Ecto neural progenitor cell (in vitro differentiated cells): ENCODE measurements around the gene BOD1.

Experiments
- DNase-seq: peaks from one replicate; pipeline ENCODE4 v3.0.0-alpha.2; 2018; ENCODE audit warnings: low spot score

Gene BOD1

GRCh38 chr5:173616577-173617118, at the start of gene BOD1:
Gene BOD1 (minus strand): TSS chr5:173616650. CDS start chr5:173616436, 214 bp downstream.
- DNase-seq = peak; percentile 95

GRCh38 chr5:173665326-173665725, 48.9 kb upstream of the BOD1 start:
- no peak for DNase-seq

GRCh38 chr5:173664154-173664526, 47.7 kb upstream of the BOD1 start:
- no peak for DNase-seq

- DNase-seq = no peak
Observed at GRCh38 chr5:173663352-173664153, 47.1 kb upstream of the BOD1 start.

- DNase-seq = no peak
Observed at GRCh38 chr5:173662581-173663351, 46.3 kb upstream of the BOD1 start.

GRCh38 chr5:173660481-173661280, 44.2 kb upstream of the BOD1 start:
- no peak for DNase-seq

GRCh38 chr5:173659423-173659822, 43.0 kb upstream of the BOD1 start:
- no peak for DNase-seq

GRCh38 chr5:173657741-173658356, 41.4 kb upstream of the BOD1 start:
- DNase-seq = no peak

GRCh38 chr5:173655196-173655797, 38.8 kb upstream of the BOD1 start:
- no peak for DNase-seq

GRCh38 chr5:173653822-173654523, 37.5 kb upstream of the BOD1 start:
- no peak for DNase-seq

GRCh38 chr5:173648308-173648866, 31.9 kb upstream of the BOD1 start:
- DNase-seq = no peak

- DNase-seq = no peak
Observed at GRCh38 chr5:173646692-173647091, 30.2 kb upstream of the BOD1 start.

- DNase-seq = no peak
Observed at GRCh38 chr5:173645890-173646574, 29.6 kb upstream of the BOD1 start.

GRCh38 chr5:173645437-173645807, 29.0 kb upstream of the BOD1 start:
- DNase-seq = no peak

- DNase-seq = no peak
Observed at GRCh38 chr5:173644673-173645436, 28.4 kb upstream of the BOD1 start.

- peak; percentile 73 for DNase-seq
Observed at GRCh38 chr5:173643964-173644363, 27.5 kb upstream of the BOD1 start.

GRCh38 chr5:173642895-173643481, 26.5 kb upstream of the BOD1 start:
- no peak for DNase-seq

- no peak for DNase-seq
Observed at GRCh38 chr5:173642191-173642816, 25.9 kb upstream of the BOD1 start.
